Astrocyte (in vitro differentiated cells and primary cell): Measurements from ENCODE around the gene SPEF1. TPM values are rescaled to one million over a fixed set of nuclear protein-coding genes. Genes with fewer than 3 reads are reported as not detected.

Source experiments
- DNase-seq: peaks from one replicate; pipeline ENCODE4 v3.0.0-alpha.2; 2010; ENCODE audit warnings: low read depth
- FAIRE-seq: peaks from 2 replicates; lab custom pipeline; 2011; peaks lifted over from hg19 to GRCh38; lab: Jason Lieb, UNC
- H2AFZ ChIP-seq: 2 replicates; pipeline ENCODE4 v1.6.0; 2012; ENCODE audit warnings: low read depth, low read length, inconsistent platforms
- H3K27ac ChIP-seq: 2 replicates; pipeline ENCODE4 v1.5.1; 2011; ENCODE audit warnings: low read depth, low read length, inconsistent platforms
- H3K27me3 ChIP-seq: 2 replicates; pipeline ENCODE4 v1.6.0; 2011; ENCODE audit warnings: low read length, inconsistent platforms; ENCODE audit not compliant: insufficient read depth
- H3K36me3 ChIP-seq: 2 replicates; pipeline ENCODE4 v1.5.1; 2011; ENCODE audit warnings: low read length, inconsistent platforms; ENCODE audit not compliant: insufficient read depth
- H3K4me1 ChIP-seq: 2 replicates; pipeline ENCODE4 v1.5.1; 2011; ENCODE audit warnings: low read length, inconsistent platforms; ENCODE audit not compliant: insufficient read depth
- H3K4me2 ChIP-seq: 2 replicates; pipeline ENCODE4 v1.6.0; 2012; ENCODE audit warnings: low read length, inconsistent platforms
- H3K4me3 ChIP-seq: 2 replicates; pipeline ENCODE4 v1.5.1; 2011; ENCODE audit warnings: low read depth, mild to moderate bottlenecking, low read length, inconsistent platforms; ENCODE audit not compliant: insufficient read depth
- H3K79me2 ChIP-seq: 2 replicates; pipeline ENCODE4 v1.6.0; 2012; ENCODE audit warnings: mild to moderate bottlenecking, low read length, inconsistent platforms; ENCODE audit not compliant: insufficient read depth
- H3K9ac ChIP-seq: 2 replicates; pipeline ENCODE4 v1.6.0; 2012; ENCODE audit warnings: mild to moderate bottlenecking, low read length, inconsistent platforms
- H3K9me3 ChIP-seq: 2 replicates; pipeline ENCODE4 v1.5.1; 2012; ENCODE audit warnings: low read depth, mild to moderate bottlenecking, low read length, inconsistent platforms; ENCODE audit not compliant: insufficient read depth
- H4K20me1 ChIP-seq: 2 replicates; pipeline ENCODE4 v1.6.0; 2012; ENCODE audit warnings: low read length, inconsistent platforms; ENCODE audit not compliant: insufficient read depth
- H3K27ac Mint-ChIP-seq: one replicate; pipeline ENCODE4 v1.8.0; 2021; ENCODE audit warnings: mild to moderate bottlenecking, mixed read lengths; ENCODE audit not compliant: unreplicated experiment
- H3K27me3 Mint-ChIP-seq: one replicate; pipeline ENCODE4 v1.8.0; 2021; ENCODE audit warnings: low read depth, mixed read lengths; ENCODE audit not compliant: unreplicated experiment
- H3K36me3 Mint-ChIP-seq: one replicate; pipeline ENCODE4 v1.8.0; 2021; ENCODE audit warnings: low read depth, mixed read lengths; ENCODE audit not compliant: unreplicated experiment
- H3K4me1 Mint-ChIP-seq: one replicate; pipeline ENCODE4 v1.8.0; 2021; ENCODE audit warnings: low read depth, mixed read lengths; ENCODE audit not compliant: unreplicated experiment
- H3K4me3 Mint-ChIP-seq: one replicate; pipeline ENCODE4 v1.8.0; 2021; ENCODE audit warnings: mild to moderate bottlenecking, moderate library complexity, mixed read lengths; ENCODE audit not compliant: unreplicated experiment
- H3K9me3 Mint-ChIP-seq: one replicate; pipeline ENCODE4 v1.8.0; 2021; ENCODE audit warnings: mild to moderate bottlenecking, mixed read lengths; ENCODE audit not compliant: unreplicated experiment
- EZH2 ChIP-seq: IDR thresholded peaks from 2 replicates; pipeline ENCODE4 v1.6.1; 2012; ENCODE audit warnings: mild to moderate bottlenecking, low read length, inconsistent platforms; ENCODE audit not compliant: insufficient read depth
- total RNA-seq: library from RNA; stranded (reverse); gene quantifications from 2 replicates; pipeline ENCODE4 v1.2.1, GENCODE V29; 2021
- TF ChIP-seq, protein P1 (sequence below): IDR thresholded peaks from 2 replicates; pipeline ENCODE4 v1.5.1; 2011; ENCODE audit warnings: low read depth, mild to moderate bottlenecking, inconsistent platforms, low read length, moderate library complexity; ENCODE audit not compliant: insufficient read depth

Gene SPEF1
- total RNA-seq, 1 donor from 2014 or later = 0.45 TPM

DNA sequence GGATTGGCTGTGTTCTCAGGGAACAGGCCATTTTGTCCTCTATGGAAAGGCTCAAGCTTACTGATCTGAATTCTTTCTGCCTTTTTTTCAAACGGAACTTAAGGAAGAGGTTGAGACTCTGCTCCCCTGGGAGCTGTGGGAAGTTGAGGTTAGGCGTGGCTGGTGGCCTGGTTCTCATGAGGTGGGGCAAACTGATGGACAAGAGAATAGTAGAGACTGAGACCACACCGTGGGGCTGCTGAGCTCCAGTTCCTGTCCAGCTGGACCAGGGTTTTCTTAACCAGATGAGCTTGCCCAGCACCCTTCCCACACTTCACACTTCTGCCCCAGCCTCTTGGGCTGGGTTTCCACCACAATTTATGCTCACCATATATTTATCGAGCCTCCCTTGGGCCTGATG, 45.2 kb upstream of the SPEF1 start:
- Mint-ChIP-seq H3K36me3 (peaks cover 10% of the 10 kb centered on the region), H3K27ac (no peak overlapping the region), H3K4me3 (no peak overlapping the region), H3K27me3 (no peaks in the 10 kb centered on the region), H3K4me1 (peaks cover 4% of the 10 kb centered on the region), H3K9me3 (no peaks in the 10 kb centered on the region)
- Histone ChIP-seq H3K4me1 (peaks cover 2% of the 10 kb centered on the region), H3K9ac (no peak overlapping the region), H2AFZ (no peak overlapping the region), H3K4me3 (no peak overlapping the region), H4K20me1 (no peaks in the 10 kb centered on the region), H3K27ac (no peak overlapping the region), H3K9me3 (no peaks in the 10 kb centered on the region), H3K36me3 (peaks cover 11% of the 10 kb centered on the region), H3K27me3 (no peaks in the 10 kb centered on the region), H3K4me2 (no peak overlapping the region), H3K79me2 (peaks cover 7% of the 10 kb centered on the region)
- DNase-seq (no peak), FAIRE-seq (no peak)
- TF ChIP-seq, protein P1, sequence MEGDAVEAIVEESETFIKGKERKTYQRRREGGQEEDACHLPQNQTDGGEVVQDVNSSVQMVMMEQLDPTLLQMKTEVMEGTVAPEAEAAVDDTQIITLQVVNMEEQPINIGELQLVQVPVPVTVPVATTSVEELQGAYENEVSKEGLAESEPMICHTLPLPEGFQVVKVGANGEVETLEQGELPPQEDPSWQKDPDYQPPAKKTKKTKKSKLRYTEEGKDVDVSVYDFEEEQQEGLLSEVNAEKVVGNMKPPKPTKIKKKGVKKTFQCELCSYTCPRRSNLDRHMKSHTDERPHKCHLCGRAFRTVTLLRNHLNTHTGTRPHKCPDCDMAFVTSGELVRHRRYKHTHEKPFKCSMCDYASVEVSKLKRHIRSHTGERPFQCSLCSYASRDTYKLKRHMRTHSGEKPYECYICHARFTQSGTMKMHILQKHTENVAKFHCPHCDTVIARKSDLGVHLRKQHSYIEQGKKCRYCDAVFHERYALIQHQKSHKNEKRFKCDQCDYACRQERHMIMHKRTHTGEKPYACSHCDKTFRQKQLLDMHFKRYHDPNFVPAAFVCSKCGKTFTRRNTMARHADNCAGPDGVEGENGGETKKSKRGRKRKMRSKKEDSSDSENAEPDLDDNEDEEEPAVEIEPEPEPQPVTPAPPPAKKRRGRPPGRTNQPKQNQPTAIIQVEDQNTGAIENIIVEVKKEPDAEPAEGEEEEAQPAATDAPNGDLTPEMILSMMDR = no peak
- TF ChIP-seq EZH2 = no peak

DNA sequence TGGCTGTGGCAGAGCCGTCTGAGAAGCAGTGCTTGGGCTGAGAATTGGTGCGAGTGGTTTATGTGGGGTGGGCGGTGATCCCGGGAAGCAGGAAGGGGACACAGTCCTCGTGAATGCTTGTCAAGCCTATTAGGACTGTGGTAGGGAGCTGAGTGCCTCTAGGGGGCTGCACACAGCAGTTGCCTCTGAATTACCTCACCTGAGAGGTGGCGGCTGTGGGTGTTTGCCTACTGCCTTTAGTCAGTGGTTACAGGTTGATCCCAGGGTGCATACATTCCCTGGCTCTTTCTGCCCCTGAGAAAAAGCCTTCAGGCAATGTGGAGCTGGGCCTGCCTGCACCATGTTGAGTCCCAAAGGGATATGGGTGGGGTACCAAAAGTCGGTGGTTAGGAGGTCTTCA, 44.3 kb upstream of the SPEF1 start:
- Mint-ChIP-seq H3K4me3 (no peak overlapping the region), H3K4me1 (peaks cover 4% of the 10 kb centered on the region), H3K36me3 (peaks cover 10% of the 10 kb centered on the region), H3K27ac (no peak overlapping the region), H3K9me3 (no peaks in the 10 kb centered on the region), H3K27me3 (no peaks in the 10 kb centered on the region)
- TF ChIP-seq, protein P1 = no peak
- TF ChIP-seq EZH2 = no peak
- peaks cover 7% of the 10 kb centered on the region for H3K4me1 ChIP-seq
- H3K9ac ChIP-seq = no peak overlapping the region
- no peak overlapping the region for H3K27ac ChIP-seq
- H2AFZ ChIP-seq = no peak overlapping the region
- no peaks in the 10 kb centered on the region for H4K20me1 ChIP-seq
- peaks cover 11% of the 10 kb centered on the region for H3K36me3 ChIP-seq
- no peak overlapping the region for H3K4me2 ChIP-seq
- no peaks in the 10 kb centered on the region for H3K9me3 ChIP-seq
- H3K27me3 ChIP-seq = no peaks in the 10 kb centered on the region
- DNase-seq (no peak), FAIRE-seq (no peak)
- H3K4me3 ChIP-seq = no peak overlapping the region
- H3K79me2 ChIP-seq = peaks cover 15% of the 10 kb centered on the region

DNA sequence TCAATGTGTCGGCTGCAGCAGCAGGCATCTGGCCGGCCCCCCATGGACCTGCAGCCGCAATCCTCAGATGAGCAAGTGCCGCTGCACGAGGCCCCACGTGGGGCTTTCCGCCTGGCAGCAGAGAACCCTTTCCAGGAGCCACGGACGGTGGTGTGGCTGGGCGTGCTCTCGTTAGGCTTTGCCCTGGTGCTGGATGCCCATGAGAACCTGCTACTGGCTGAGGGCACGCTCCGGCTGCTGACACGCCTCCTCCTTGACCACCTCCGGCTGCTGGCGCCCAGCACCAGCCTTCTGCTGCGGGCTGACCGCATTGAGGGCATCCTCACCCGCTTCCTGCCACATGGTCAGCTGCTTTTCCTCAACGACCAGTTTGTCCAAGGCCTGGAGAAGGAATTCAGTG, 42.6 kb upstream of the SPEF1 start:
- Mint-ChIP-seq H3K4me1 (peaks cover 4% of the 10 kb centered on the region), H3K4me3 (no peak overlapping the region), H3K36me3 (peaks cover 7% of the 10 kb centered on the region), H3K27me3 (no peaks in the 10 kb centered on the region), H3K27ac (no peak overlapping the region), H3K9me3 (no peaks in the 10 kb centered on the region)
- TF ChIP-seq, protein P1 = no peak
- no peak for TF ChIP-seq EZH2
- Histone ChIP-seq H3K27ac (no peak overlapping the region), H3K79me2 (peaks cover 15% of the 10 kb centered on the region), H3K9ac (no peak overlapping the region), H4K20me1 (no peaks in the 10 kb centered on the region), H3K27me3 (no peaks in the 10 kb centered on the region), H3K36me3 (peaks cover 11% of the 10 kb centered on the region), H3K4me2 (no peak overlapping the region), H2AFZ (no peak overlapping the region), H3K9me3 (no peaks in the 10 kb centered on the region), H3K4me1 (peaks cover 12% of the 10 kb centered on the region), H3K4me3 (no peak overlapping the region)
- no peak for FAIRE-seq
- DNase-seq = no peak
